ENCODE results near the gene MDFI.

MDFI gene

GRCh38 chr6:41655176-41655575, 16.9 kb downstream of the MDFI start:
- Histone ChIP-seq H3K4me1 (ENCODE audit: control insufficient read depth in 2 of 2, insufficient read depth in 2 of 2, low read length in 2 of 2) (no peaks in the 10 kb centered on the region), H3K9ac (ENCODE audit: low read depth in 1 of 2, low read length in 2 of 2) (no peak overlapping the region), H3K36me3 (ENCODE audit: control insufficient read depth in 2 of 2, insufficient read depth in 2 of 2, low read length in 2 of 2) (no peaks in the 10 kb centered on the region), H3K9me3 (ENCODE audit: control insufficient read depth in 2 of 2, low read length in 2 of 2) (no peaks in the 10 kb centered on the region), H3K27ac (ENCODE audit: low read depth in 2 of 2, low read length in 2 of 2) (no peak overlapping the region), H3K4me3 (ENCODE audit: low read length in 2 of 2) (no peak overlapping the region), H3K27me3 (ENCODE audit: control insufficient read depth in 2 of 2, insufficient read depth in 2 of 2, low read length in 2 of 2) (peaks cover 9 to 28% of the 10 kb centered on the region in 2 donors)

GRCh38 chr6:41655646-41656001, 17.4 kb downstream of the MDFI start:
- Histone ChIP-seq H3K9me3 (ENCODE audit: control insufficient read depth in 2 of 2, low read length in 2 of 2) (no peaks in the 10 kb centered on the region), H3K27me3 (ENCODE audit: control insufficient read depth in 2 of 2, insufficient read depth in 2 of 2, low read length in 2 of 2) (peaks cover 9 to 32% of the 10 kb centered on the region in 2 donors), H3K9ac (ENCODE audit: low read depth in 1 of 2, low read length in 2 of 2) (no peak overlapping the region), H3K27ac (ENCODE audit: low read depth in 2 of 2, low read length in 2 of 2) (no peak overlapping the region), H3K4me3 (ENCODE audit: low read length in 2 of 2) (no peak overlapping the region), H3K4me1 (ENCODE audit: control insufficient read depth in 2 of 2, insufficient read depth in 2 of 2, low read length in 2 of 2) (no peaks in the 10 kb centered on the region), H3K36me3 (ENCODE audit: control insufficient read depth in 2 of 2, insufficient read depth in 2 of 2, low read length in 2 of 2) (no peaks in the 10 kb centered on the region)

- H3K36me3 ChIP-seq (ENCODE audit: control insufficient read depth in 2 of 2, insufficient read depth in 2 of 2, low read length in 2 of 2): no peaks in the 10 kb centered on the region
- no peaks in the 10 kb centered on the region for H3K4me1 ChIP-seq (ENCODE audit: control insufficient read depth in 2 of 2, insufficient read depth in 2 of 2, low read length in 2 of 2)
Observed at GRCh38 chr6:41656002-41656691, 17.9 kb downstream of the MDFI start.

GRCh38 chr6:41657131-41658094, 19.1 kb downstream of the MDFI start:
- no peak overlapping the region for H3K9ac ChIP-seq (ENCODE audit: low read depth in 1 of 2, low read length in 2 of 2)
- H3K4me3 ChIP-seq (ENCODE audit: low read length in 2 of 2): no peak overlapping the region
- H3K27ac ChIP-seq (ENCODE audit: low read depth in 2 of 2, low read length in 2 of 2): no peak overlapping the region
- no peaks in the 10 kb centered on the region for H3K36me3 ChIP-seq (ENCODE audit: control insufficient read depth in 2 of 2, insufficient read depth in 2 of 2, low read length in 2 of 2)
- no peaks in the 10 kb centered on the region for H3K9me3 ChIP-seq (ENCODE audit: control insufficient read depth in 2 of 2, low read length in 2 of 2)
- H3K27me3 ChIP-seq (ENCODE audit: control insufficient read depth in 2 of 2, insufficient read depth in 2 of 2, low read length in 2 of 2): peaks cover 13 to 34% of the 10 kb centered on the region in 2 donors
- no peaks in the 10 kb centered on the region for H3K4me1 ChIP-seq (ENCODE audit: control insufficient read depth in 2 of 2, insufficient read depth in 2 of 2, low read length in 2 of 2)

More at GRCh38 chr6:41656002-41656691, 17.9 kb downstream of the MDFI start:
- Histone ChIP-seq H3K9me3 (ENCODE audit: control insufficient read depth in 2 of 2, low read length in 2 of 2) (no peaks in the 10 kb centered on the region), H3K27ac (ENCODE audit: low read depth in 2 of 2, low read length in 2 of 2) (no peak overlapping the region), H3K9ac (ENCODE audit: low read depth in 1 of 2, low read length in 2 of 2) (no peak overlapping the region), H3K27me3 (ENCODE audit: control insufficient read depth in 2 of 2, insufficient read depth in 2 of 2, low read length in 2 of 2) (peaks cover 9 to 32% of the 10 kb centered on the region in 2 donors), H3K4me3 (ENCODE audit: low read length in 2 of 2) (no peak overlapping the region)

- Histone ChIP-seq H3K4me1 (ENCODE audit: control insufficient read depth in 2 of 2, insufficient read depth in 2 of 2, low read length in 2 of 2) (no peaks in the 10 kb centered on the region), H3K27me3 (ENCODE audit: control insufficient read depth in 2 of 2, insufficient read depth in 2 of 2, low read length in 2 of 2) (peaks cover 14 to 37% of the 10 kb centered on the region in 2 donors), H3K9ac (ENCODE audit: low read depth in 1 of 2, low read length in 2 of 2) (no peak overlapping the region), H3K27ac (ENCODE audit: low read depth in 2 of 2, low read length in 2 of 2) (no peak overlapping the region), H3K36me3 (ENCODE audit: control insufficient read depth in 2 of 2, insufficient read depth in 2 of 2, low read length in 2 of 2) (no peaks in the 10 kb centered on the region), H3K9me3 (ENCODE audit: control insufficient read depth in 2 of 2, low read length in 2 of 2) (no peaks in the 10 kb centered on the region), H3K4me3 (ENCODE audit: low read length in 2 of 2) (no peak overlapping the region)
Observed at GRCh38 chr6:41658636-41659035, 20.4 kb downstream of the MDFI start.

GRCh38 chr6:41659935-41660334, 21.7 kb downstream of the MDFI start:
- H3K4me3 ChIP-seq (ENCODE audit: low read length in 2 of 2): no peak overlapping the region
- H3K27ac ChIP-seq (ENCODE audit: low read depth in 2 of 2, low read length in 2 of 2): no peak overlapping the region
- no peaks in the 10 kb centered on the region for H3K4me1 ChIP-seq (ENCODE audit: control insufficient read depth in 2 of 2, insufficient read depth in 2 of 2, low read length in 2 of 2)
- no peaks in the 10 kb centered on the region for H3K36me3 ChIP-seq (ENCODE audit: control insufficient read depth in 2 of 2, insufficient read depth in 2 of 2, low read length in 2 of 2)
- H3K9me3 ChIP-seq (ENCODE audit: control insufficient read depth in 2 of 2, low read length in 2 of 2): no peaks in the 10 kb centered on the region
- H3K27me3 ChIP-seq (ENCODE audit: control insufficient read depth in 2 of 2, insufficient read depth in 2 of 2, low read length in 2 of 2): peaks cover 12 to 37% of the 10 kb centered on the region in 2 donors
- H3K9ac ChIP-seq (ENCODE audit: low read depth in 1 of 2, low read length in 2 of 2): no peak overlapping the region

- Histone ChIP-seq H3K9ac (ENCODE audit: low read depth in 1 of 2, low read length in 2 of 2) (no peak overlapping the region), H3K4me1 (ENCODE audit: control insufficient read depth in 2 of 2, insufficient read depth in 2 of 2, low read length in 2 of 2) (no peaks in the 10 kb centered on the region), H3K27ac (ENCODE audit: low read depth in 2 of 2, low read length in 2 of 2) (no peak overlapping the region), H3K4me3 (ENCODE audit: low read length in 2 of 2) (no peak overlapping the region), H3K9me3 (ENCODE audit: control insufficient read depth in 2 of 2, low read length in 2 of 2) (no peaks in the 10 kb centered on the region), H3K27me3 (ENCODE audit: control insufficient read depth in 2 of 2, insufficient read depth in 2 of 2, low read length in 2 of 2) (peaks cover 11 to 29% of the 10 kb centered on the region in 2 donors), H3K36me3 (ENCODE audit: control insufficient read depth in 2 of 2, insufficient read depth in 2 of 2, low read length in 2 of 2) (no peaks in the 10 kb centered on the region)
Observed at GRCh38 chr6:41663568-41663967, 25.3 kb downstream of the MDFI start.

- Histone ChIP-seq H3K4me1 (ENCODE audit: control insufficient read depth in 2 of 2, insufficient read depth in 2 of 2, low read length in 2 of 2) (no peaks in the 10 kb centered on the region), H3K27me3 (ENCODE audit: control insufficient read depth in 2 of 2, insufficient read depth in 2 of 2, low read length in 2 of 2) (peaks cover 9 to 25% of the 10 kb centered on the region in 2 donors), H3K9ac (ENCODE audit: low read depth in 1 of 2, low read length in 2 of 2) (no peak overlapping the region), H3K27ac (ENCODE audit: low read depth in 2 of 2, low read length in 2 of 2) (no peak overlapping the region), H3K4me3 (ENCODE audit: low read length in 2 of 2) (no peak overlapping the region), H3K36me3 (ENCODE audit: control insufficient read depth in 2 of 2, insufficient read depth in 2 of 2, low read length in 2 of 2) (no peaks in the 10 kb centered on the region), H3K9me3 (ENCODE audit: control insufficient read depth in 2 of 2, low read length in 2 of 2) (no peaks in the 10 kb centered on the region)
Observed at GRCh38 chr6:41664271-41664670, 26.0 kb downstream of the MDFI start.

GRCh38 chr6:41667195-41667594, 28.9 kb downstream of the MDFI start:
- Histone ChIP-seq H3K9me3 (ENCODE audit: control insufficient read depth in 2 of 2, low read length in 2 of 2) (no peaks in the 10 kb centered on the region), H3K36me3 (ENCODE audit: control insufficient read depth in 2 of 2, insufficient read depth in 2 of 2, low read length in 2 of 2) (no peaks in the 10 kb centered on the region), H3K27me3 (ENCODE audit: control insufficient read depth in 2 of 2, insufficient read depth in 2 of 2, low read length in 2 of 2) (peaks cover 3 to 5% of the 10 kb centered on the region in 2 donors), H3K9ac (ENCODE audit: low read depth in 1 of 2, low read length in 2 of 2) (no peak overlapping the region), H3K4me1 (ENCODE audit: control insufficient read depth in 2 of 2, insufficient read depth in 2 of 2, low read length in 2 of 2) (no peaks in the 10 kb centered on the region), H3K4me3 (ENCODE audit: low read length in 2 of 2) (no peak overlapping the region), H3K27ac (ENCODE audit: low read depth in 2 of 2, low read length in 2 of 2) (no peak overlapping the region)

- Histone ChIP-seq H3K4me3 (ENCODE audit: low read length in 2 of 2) (no peak overlapping the region), H3K4me1 (ENCODE audit: control insufficient read depth in 2 of 2, insufficient read depth in 2 of 2, low read length in 2 of 2) (no peaks in the 10 kb centered on the region), H3K9ac (ENCODE audit: low read depth in 1 of 2, low read length in 2 of 2) (no peak overlapping the region), H3K27me3 (ENCODE audit: control insufficient read depth in 2 of 2, insufficient read depth in 2 of 2, low read length in 2 of 2) (no peaks in the 10 kb centered on the region), H3K36me3 (ENCODE audit: control insufficient read depth in 2 of 2, insufficient read depth in 2 of 2, low read length in 2 of 2) (no peaks in the 10 kb centered on the region), H3K9me3 (ENCODE audit: control insufficient read depth in 2 of 2, low read length in 2 of 2) (no peaks in the 10 kb centered on the region), H3K27ac (ENCODE audit: low read depth in 2 of 2, low read length in 2 of 2) (no peak overlapping the region)
Observed at GRCh38 chr6:41668968-41669367, 30.7 kb downstream of the MDFI start.

Measured in mucosa of rectum (tissue), 2 donors.